HEK293T (cell line): ENCODE data around the gene DHX8.
"Not testable (repeated sequence)": the region's sequence is repeated elsewhere in the genome, so short reads cannot be mapped to it uniquely, and the experiment has no call there.

Source experiments
- CTCF ChIA-PET: fragments of 350-600 bp; formaldehyde crosslinking; extraction: SDS; loops from one replicate; lab custom pipeline; 2021; ENCODE audit warnings: antibody characterized with exemption, inconsistent platforms; lab: Yijun Ruan, JAX
- POLR2A ChIA-PET: fragments of 350-600 bp; formaldehyde crosslinking; extraction: SDS; loops from one replicate; lab custom pipeline; 2020; ENCODE audit warnings: antibody characterized with exemption, inconsistent platforms; lab: Yijun Ruan, JAX
- DNase-seq: peaks from one replicate; pipeline ENCODE4 v3.0.0; 2012; ENCODE audit warnings: mixed read lengths; ENCODE audit errors: extremely low spot score
- ARNT ChIP-seq: fragments of 450-650 bp; IDR thresholded peaks from 2 replicates; pipeline ENCODE4 v1.6.1; 2017; ENCODE audit warnings: mild to moderate bottlenecking
- BHLHE40 ChIP-seq: fragments of 450-650 bp; IDR thresholded peaks from 2 replicates; pipeline ENCODE4 v1.6.1; 2016; ENCODE audit warnings: mild to moderate bottlenecking, moderate library complexity, borderline replicate concordance
- CTBP1 ChIP-seq: fragments of 450-650 bp; IDR thresholded peaks from 2 replicates; pipeline ENCODE4 v1.6.1; 2016; ENCODE audit warnings: borderline replicate concordance
- ELF4 ChIP-seq: fragments of 450-650 bp; IDR thresholded peaks from 2 replicates; pipeline ENCODE4 v1.6.1; 2017; ENCODE audit warnings: antibody characterized with exemption
- FOXA1 ChIP-seq: fragments of 450-650 bp; IDR thresholded peaks from 2 replicates; pipeline ENCODE4 v1.6.1; 2016; ENCODE audit warnings: mild to moderate bottlenecking
- FOXK2 ChIP-seq: fragments of 450-650 bp; IDR thresholded peaks from 2 replicates; pipeline ENCODE4 v1.6.1; 2016; ENCODE audit warnings: mild to moderate bottlenecking
- FOXM1 ChIP-seq: fragments of 450-650 bp; IDR thresholded peaks from 2 replicates; pipeline ENCODE4 v1.6.1; 2017; ENCODE audit warnings: mild to moderate bottlenecking, borderline replicate concordance
- HDGF ChIP-seq: fragments of 450-650 bp; IDR thresholded peaks from 2 replicates; pipeline ENCODE4 v1.6.1; 2017; ENCODE audit warnings: antibody characterized with exemption, borderline replicate concordance
- L3MBTL2 ChIP-seq: fragments of 450-650 bp; conservative IDR thresholded peaks from 2 replicates; pipeline ENCODE4 v1.6.1; 2016; ENCODE audit warnings: mild to moderate bottlenecking
- LEF1 ChIP-seq: fragments of 450-650 bp; IDR thresholded peaks from 2 replicates; pipeline ENCODE4 v1.6.1; 2017; ENCODE audit warnings: mild to moderate bottlenecking, borderline replicate concordance
- NFRKB ChIP-seq: fragments of 450-650 bp; IDR thresholded peaks from 2 replicates; pipeline ENCODE4 v1.6.1; 2016; ENCODE audit warnings: mild to moderate bottlenecking, moderate library complexity
- PKNOX1 ChIP-seq: fragments of 450-650 bp; IDR thresholded peaks from 2 replicates; pipeline ENCODE4 v1.6.1; 2016
- SP1 ChIP-seq: fragments of 450-650 bp; IDR thresholded peaks from 2 replicates; pipeline ENCODE4 v1.6.1; 2017
- SUZ12 ChIP-seq: fragments of 450-650 bp; IDR thresholded peaks from 2 replicates; pipeline ENCODE4 v1.6.1; 2016; ENCODE audit warnings: mild to moderate bottlenecking
- TARDBP ChIP-seq: fragments of 450-650 bp; IDR thresholded peaks from 2 replicates; pipeline ENCODE4 v1.6.1; 2016
- ZNF384 ChIP-seq: fragments of 450-650 bp; IDR thresholded peaks from 2 replicates; pipeline ENCODE4 v1.6.1; 2016

DHX8 gene

GRCh38 chr17:43467981-43468581 lies 15.7 kb upstream of the DHX8 start:
- no peak for DNase-seq
- TF ChIP-seq SUZ12 (no peak), L3MBTL2 (peak; percentile 30; the same call in 1 of the 2 replicates)
- ChIA-PET POLR2A (interaction anchor here (1.5 to 2.1 kb wide), 2 partner anchors 70 to 100 kb away, joined by 8 to 9 read pairs; partner anchors contain the start of gene ARL4D), CTCF (interaction anchor here (0.6 to 3.2 kb wide), 5 partner anchors 16 to 95 kb away, joined by 3 to 14 read pairs (median 3); partner anchors contain the start of gene DHX8)

GRCh38 chr17:43468691-43469139 lies 15.1 kb upstream of the DHX8 start:
- ChIA-PET POLR2A (interaction anchor here (1.5 to 2.1 kb wide), 2 partner anchors 70 to 101 kb away, joined by 8 to 9 read pairs; partner anchors contain the start of gene ARL4D), CTCF (interaction anchor here (2.2 to 3.2 kb wide), 2 partner anchors 15 to 75 kb away, joined by 12 to 14 read pairs; partner anchors contain the start of gene DHX8)
- DNase-seq: no peak
- TF ChIP-seq TARDBP (no peak), FOXK2 (no peak), LEF1 (no peak), BHLHE40 (no peak), HDGF (no peak), ARNT (no peak), ZNF384 (no peak), FOXM1 (no peak), ELF4 (no peak), SUZ12 (no peak), NFRKB (no peak), CTBP1 (no peak), PKNOX1 (no peak), FOXA1 (no peak), L3MBTL2 (no peak), SP1 (no peak)

GRCh38 chr17:43469145-43469544 lies 14.6 kb upstream of the DHX8 start:
- DNase-seq: no peak
- CTCF ChIA-PET: interaction anchor here (2.2 to 3.2 kb wide), 2 partner anchors 15 to 75 kb away, joined by 12 to 14 read pairs; partner anchors contain the start of gene DHX8
- TF ChIP-seq HDGF (no peak), FOXK2 (no peak), FOXM1 (no peak), LEF1 (no peak), ELF4 (no peak), PKNOX1 (no peak), TARDBP (no peak), NFRKB (no peak), ZNF384 (no peak)
- POLR2A ChIA-PET: interaction anchor here (1.5 to 2.1 kb wide), 2 partner anchors 71 to 101 kb away, joined by 8 to 9 read pairs; partner anchors contain the start of gene ARL4D

GRCh38 chr17:43471585-43472160 lies 12.1 kb upstream of the DHX8 start:
- TF ChIP-seq CTBP1: no peak
- no peak for TF ChIP-seq SP1
- no peak for TF ChIP-seq TARDBP
- TF ChIP-seq FOXA1: no peak
- no peak for TF ChIP-seq ARNT
- TF ChIP-seq L3MBTL2: no peak
- POLR2A ChIA-PET: no interaction called here
- DNase-seq: no peak
- CTCF ChIA-PET: no interaction called here

GRCh38 chr17:43475494-43476089 lies 8.2 kb upstream of the DHX8 start:
- no peak for DNase-seq
- TF ChIP-seq SUZ12 (no peak), PKNOX1 (no peak), HDGF (no peak), CTBP1 (no peak), TARDBP (no peak), ARNT (no peak), SP1 (no peak)
- POLR2A ChIA-PET: interaction anchor here (1.1 kb wide), 1 partner anchor 77 kb away, joined by 5 read pairs; the partner anchor contains the start of gene ARL4D
- CTCF ChIA-PET: no interaction called here

GRCh38 chr17:43476306-43476705 lies 7.5 kb upstream of the DHX8 start:
- POLR2A ChIA-PET: interaction anchor here (1.1 to 2.4 kb wide), 2 partner anchors 78 to 108 kb away, joined by 5 to 13 read pairs; partner anchors contain the start of gene ARL4D
- CTCF ChIA-PET, DNase-seq: not testable (repeated sequence)
